Measurements from ENCODE around the gene WFIKKN2. TPM values are rescaled to one million over a fixed set of nuclear protein-coding genes. Genes with fewer than 3 reads are reported as not detected.

The WFIKKN2 gene
- total and polyA plus RNA-seq, 2 experiments from 2014 or later = not detected

GRCh38 chr17:50882851-50883250 lies 47.5 kb downstream of the WFIKKN2 start:
- ATAC-seq (no peak), DNase-seq (ENCODE audit: low spot score) (no peak)
- Histone ChIP-seq H3K27ac (ENCODE audit: low read depth) (no peak overlapping the region), H3K36me3 (ENCODE audit: insufficient read depth) (no peaks in the 10 kb centered on the region), H3K4me2 (no peak overlapping the region), H3K27me3 (ENCODE audit: insufficient read depth) (no peaks in the 10 kb centered on the region), H2AFZ (no peak overlapping the region), H3F3A (replicated peaks; ENCODE audit: low read depth) (no peaks in the 10 kb centered on the region), H3K4me3 (no peak overlapping the region), H4K20me1 (replicated peaks; ENCODE audit: insufficient read depth) (no peaks in the 10 kb centered on the region), H3K4me1 (ENCODE audit: insufficient read depth) (no peaks in the 10 kb centered on the region), H3K9me2 (ENCODE audit: insufficient read depth) (no peaks in the 10 kb centered on the region), H3K79me2 (replicated peaks; ENCODE audit: insufficient read depth) (no peaks in the 10 kb centered on the region)
- peaks cover 15% of the 10 kb centered on the region for H3K4me1 Mint-ChIP-seq
- TF ChIP-seq JUNB (IDR thresholded peaks at IDR 0.05; ENCODE audit: unreplicated experiment) = no peak
- TF ChIP-seq EZH2phosphoT487 (IDR thresholded peaks at IDR 0.05; ENCODE audit: unreplicated experiment) = no peak
- TF ChIP-seq ZNF462 (CRISPR knock-in tag; IDR thresholded peaks at IDR 0.05) = no peak
- no peak for TF ChIP-seq EZH2 (IDR thresholded peaks at IDR 0.05; ENCODE audit: low read depth, unreplicated experiment)
- no peak for TF ChIP-seq ZNF331 (CRISPR knock-in tag; IDR thresholded peaks at IDR 0.05; ENCODE audit: low read depth)
- TF ChIP-seq ZNF114 (CRISPR knock-in tag; IDR thresholded peaks at IDR 0.05) = no peak
- TF ChIP-seq REST (IDR thresholded peaks at IDR 0.05; ENCODE audit: unreplicated experiment) = no peak
- TF ChIP-seq CTCF (conservative IDR thresholded peaks at IDR 0.05; ENCODE audit: low read depth in 2 of 2) = no peak
- no peak for TF ChIP-seq STAT1 (IDR thresholded peaks at IDR 0.05; ENCODE audit: unreplicated experiment)
- TF ChIP-seq POLR2AphosphoS5 (IDR thresholded peaks at IDR 0.05; ENCODE audit: low read depth) = no peak
- TF ChIP-seq ETS1 (IDR thresholded peaks at IDR 0.05) = no peak
- no peak for TF ChIP-seq CREB1 (CRISPR knock-in tag; IDR thresholded peaks at IDR 0.05; ENCODE audit: low read depth)
- no peak for TF ChIP-seq NANOG (IDR thresholded peaks at IDR 0.05; ENCODE audit: borderline replicate concordance)
- H3K4me3 Mint-ChIP-seq = no peak overlapping the region
- no peaks in the 10 kb centered on the region; the same call in 2 of the 3 replicates for H3K36me3 Mint-ChIP-seq (ENCODE audit: low read depth)
- H3K27me3 Mint-ChIP-seq (ENCODE audit: insufficient read depth, low read depth, poor library complexity) = no peaks in the 10 kb centered on the region
- peaks cover 4% of the 10 kb centered on the region; the same call in 2 of the 3 replicates for H3K9me3 Mint-ChIP-seq
- no peak overlapping the region for H3K27ac Mint-ChIP-seq

Data from GM23338 (cell line).